ENCODE results near the gene ZNF669. TPM values are rescaled to one million over a fixed set of nuclear protein-coding genes. Genes with fewer than 3 reads are reported as not detected.

The ZNF669 gene
- total RNA-seq, 2 experiments from 2014 or later, result 8.2 to 9.2 TPM

DNA sequence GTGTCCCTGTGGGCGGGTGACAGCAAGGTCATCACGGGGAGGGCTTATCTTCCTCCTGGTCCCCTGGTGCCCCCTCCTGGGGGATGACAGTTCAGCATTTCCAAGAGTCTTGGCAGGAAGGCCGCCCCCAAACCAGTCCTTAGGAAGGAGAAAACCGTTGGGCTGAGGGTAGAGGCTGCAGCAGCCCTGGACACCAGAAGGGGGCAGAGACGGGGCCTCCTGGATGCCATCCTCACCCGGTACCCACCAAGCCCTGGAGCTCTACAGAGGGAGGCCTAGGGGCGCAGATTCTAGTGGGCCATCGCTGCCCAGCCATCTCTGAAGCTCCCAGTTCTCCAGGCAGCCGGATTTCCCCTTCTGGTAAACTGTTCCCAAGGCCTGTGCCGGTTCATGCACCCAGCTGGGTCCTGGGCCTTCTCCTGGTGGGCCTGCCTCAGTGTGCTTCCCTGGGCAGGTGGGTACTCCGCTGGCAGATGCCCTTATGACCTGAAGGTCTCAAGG lies 14.8 kb upstream of the ZNF669 start:
- H3K4me1 Mint-ChIP-seq, result no peaks in the 10 kb centered on the region
- peaks cover 2% of the 10 kb centered on the region for H3K36me3 Mint-ChIP-seq
- no peak overlapping the region for H3K27ac Mint-ChIP-seq
- peak; percentile 68 for ATAC-seq
- CTCF ChIA-PET, result no interaction called here
- no peaks in the 10 kb centered on the region for H3K27me3 Mint-ChIP-seq
- H3K4me3 Mint-ChIP-seq, result no peak overlapping the region
- H3K9me3 Mint-ChIP-seq (ENCODE audit: low read depth), result peaks cover 3% of the 10 kb centered on the region
- DNase-seq, result peak; percentile 52

- Mint-ChIP-seq H3K9me3 (ENCODE audit: low read depth) (no peaks in the 10 kb centered on the region), H3K4me3 (no peak overlapping the region), H3K27ac (no peak overlapping the region), H3K27me3 (peaks cover 20% of the 10 kb centered on the region), H3K4me1 (peaks cover 5% of the 10 kb centered on the region), H3K36me3 (peaks cover 5% of the 10 kb centered on the region)
- DNase-seq (no peak), ATAC-seq (no peak)
- CTCF ChIA-PET, result no interaction called here
Measured at GRCh38 chr1:247115545-247115944, 11.4 kb upstream of the ZNF669 start.

GRCh38 chr1:247115141-247115510 lies 11.0 kb upstream of the ZNF669 start:
- CTCF ChIA-PET, result no interaction called here
- ATAC-seq, result no peak
- peaks cover 6% of the 10 kb centered on the region for H3K4me1 Mint-ChIP-seq
- no peak for DNase-seq
- H3K4me3 Mint-ChIP-seq, result no peak overlapping the region
- no peak overlapping the region for H3K27ac Mint-ChIP-seq
- H3K9me3 Mint-ChIP-seq (ENCODE audit: low read depth), result no peaks in the 10 kb centered on the region
- peaks cover 22% of the 10 kb centered on the region for H3K27me3 Mint-ChIP-seq
- peaks cover 5% of the 10 kb centered on the region for H3K36me3 Mint-ChIP-seq

- ATAC-seq (no peak), DNase-seq (no peak)
- no peak overlapping the region for H3K4me3 Mint-ChIP-seq
- H3K36me3 Mint-ChIP-seq, result peaks cover 5% of the 10 kb centered on the region
- H3K27ac Mint-ChIP-seq, result no peak overlapping the region
- H3K9me3 Mint-ChIP-seq (ENCODE audit: low read depth), result no peaks in the 10 kb centered on the region
- peaks cover 27% of the 10 kb centered on the region for H3K27me3 Mint-ChIP-seq
- peaks cover 6% of the 10 kb centered on the region for H3K4me1 Mint-ChIP-seq
- CTCF ChIA-PET, result no interaction called here
Measured at GRCh38 chr1:247114351-247115140, 10.4 kb upstream of the ZNF669 start.

- Mint-ChIP-seq H3K4me3 (no peak overlapping the region), H3K27me3 (peaks cover 35% of the 10 kb centered on the region), H3K9me3 (ENCODE audit: low read depth) (no peaks in the 10 kb centered on the region), H3K4me1 (peaks cover 6% of the 10 kb centered on the region), H3K36me3 (peaks cover 5% of the 10 kb centered on the region), H3K27ac (no peak overlapping the region)
- DNase-seq (no peak), ATAC-seq (no peak)
- CTCF ChIA-PET, result no interaction called here
Measured at GRCh38 chr1:247113733-247114271, 9.6 kb upstream of the ZNF669 start.

GRCh38 chr1:247113094-247113497 lies 8.9 kb upstream of the ZNF669 start:
- Mint-ChIP-seq H3K27me3 (peaks cover 42% of the 10 kb centered on the region), H3K36me3 (peaks cover 5% of the 10 kb centered on the region), H3K9me3 (ENCODE audit: low read depth) (peaks cover 2% of the 10 kb centered on the region), H3K27ac (no peak overlapping the region), H3K4me1 (peaks cover 6% of the 10 kb centered on the region), H3K4me3 (no peak overlapping the region)
- CTCF ChIA-PET, result no interaction called here
- DNase-seq (no peak), ATAC-seq (no peak)

DNA sequence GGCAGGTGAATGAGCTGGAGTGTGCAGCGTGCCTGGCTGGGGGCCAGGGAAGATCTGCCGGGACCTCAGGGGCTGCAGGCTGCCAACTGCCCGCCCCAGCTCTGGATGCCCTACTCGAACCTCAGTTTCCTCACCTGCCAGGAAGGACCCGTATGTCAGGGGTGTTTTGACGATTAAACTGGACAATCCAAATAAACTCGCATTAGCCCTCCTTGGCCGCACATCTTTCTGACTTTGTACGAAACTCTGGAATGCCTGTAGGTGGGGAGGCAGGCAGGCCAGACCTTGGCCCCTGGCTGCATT lies 8.3 kb upstream of the ZNF669 start:
- no peak overlapping the region for H3K27ac Mint-ChIP-seq

GRCh38 chr1:247111700-247112478 lies 7.7 kb upstream of the ZNF669 start:
- peaks cover 4% of the 10 kb centered on the region for H3K9me3 Mint-ChIP-seq (ENCODE audit: low read depth)
- ATAC-seq (peak; percentile 27), DNase-seq (no peak)
- H3K36me3 Mint-ChIP-seq, result peaks cover 5% of the 10 kb centered on the region
- H3K4me1 Mint-ChIP-seq, result peaks cover 6% of the 10 kb centered on the region
- H3K27me3 Mint-ChIP-seq, result peaks cover 53% of the 10 kb centered on the region
- CTCF ChIA-PET, result no interaction called here
- no peak overlapping the region for H3K4me3 Mint-ChIP-seq
- no peak overlapping the region for H3K27ac Mint-ChIP-seq

More for the DNA sequence above, 8.3 kb upstream of the ZNF669 start:
- Mint-ChIP-seq H3K4me1 (peaks cover 6% of the 10 kb centered on the region), H3K27me3 (peaks cover 48% of the 10 kb centered on the region), H3K36me3 (peaks cover 5% of the 10 kb centered on the region), H3K4me3 (no peak overlapping the region), H3K9me3 (ENCODE audit: low read depth) (peaks cover 3% of the 10 kb centered on the region)
- CTCF ChIA-PET, result no interaction called here
- ATAC-seq (no peak), DNase-seq (no peak)

DNA sequence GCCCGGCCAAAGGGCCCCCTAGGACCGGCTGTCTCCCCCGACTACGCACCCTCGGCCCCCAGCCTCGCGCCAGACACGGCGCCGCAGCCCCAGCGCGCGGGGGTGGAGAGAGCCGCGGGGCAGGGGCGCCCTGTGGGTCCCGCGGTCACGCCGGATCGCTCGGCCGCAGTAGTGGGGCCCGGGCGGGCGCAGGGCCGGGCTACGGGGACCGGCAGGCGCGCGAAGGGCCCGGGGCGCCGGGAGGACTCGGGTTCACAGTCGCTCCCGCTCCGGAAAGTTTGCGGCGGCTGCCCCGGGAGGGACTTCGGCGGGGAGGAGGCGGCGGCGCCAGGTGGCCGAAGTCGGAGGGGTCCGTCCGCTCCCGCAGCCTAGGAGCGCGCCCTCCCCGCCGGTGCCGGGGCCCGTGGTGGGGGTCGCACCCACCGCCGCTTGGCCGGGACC lies 7.1 kb upstream of the ZNF669 start:
- no peak overlapping the region for H3K27ac Mint-ChIP-seq
- H3K4me3 Mint-ChIP-seq, result peak overlapping the region; percentile 54
- peaks cover 6% of the 10 kb centered on the region for H3K4me1 Mint-ChIP-seq
- DNase-seq (no peak), ATAC-seq (peak; percentile 41)
- H3K36me3 Mint-ChIP-seq, result peaks cover 5% of the 10 kb centered on the region
- peaks cover 54% of the 10 kb centered on the region for H3K27me3 Mint-ChIP-seq
- CTCF ChIA-PET, result no interaction called here
- H3K9me3 Mint-ChIP-seq (ENCODE audit: low read depth), result peaks cover 5% of the 10 kb centered on the region

DNA sequence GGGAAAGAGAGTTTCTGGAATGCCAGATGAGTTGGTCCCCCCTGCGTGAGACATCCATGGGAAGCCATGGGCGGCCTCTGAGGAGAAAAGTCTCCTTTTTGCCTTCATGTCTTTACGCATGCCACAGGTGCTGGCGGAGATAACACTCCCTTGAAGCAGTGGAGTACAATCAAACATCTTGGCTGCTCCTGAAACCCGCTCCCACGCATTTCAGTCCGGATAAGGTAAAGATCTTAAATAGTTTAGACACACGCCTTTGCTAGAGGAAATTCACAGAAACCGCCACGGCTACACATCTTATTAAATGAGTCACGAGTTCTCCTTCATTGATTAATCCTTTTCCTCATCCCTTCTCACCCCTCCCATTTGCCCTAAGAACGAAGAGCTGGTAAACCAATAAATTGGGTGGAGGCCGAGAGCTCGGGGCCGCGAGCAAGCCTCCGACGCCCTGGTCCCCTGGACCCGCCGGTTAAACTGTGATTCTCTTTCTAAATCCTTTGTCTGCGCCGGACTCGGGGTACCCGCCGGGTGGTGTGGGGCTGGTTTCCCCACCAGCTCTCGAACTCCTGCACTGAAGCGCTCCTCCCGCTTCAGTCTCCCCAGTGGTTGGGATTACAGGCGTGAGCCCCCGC lies 6.6 kb upstream of the ZNF669 start:
- Mint-ChIP-seq H3K9me3 (ENCODE audit: low read depth) (peaks cover 6% of the 10 kb centered on the region), H3K4me1 (peaks cover 6% of the 10 kb centered on the region), H3K27me3 (peaks cover 57% of the 10 kb centered on the region), H3K27ac (peak overlapping the region; percentile 45), H3K4me3 (peak overlapping the region; percentile 54), H3K36me3 (peaks cover 5% of the 10 kb centered on the region)
- ATAC-seq (peak; percentile 25), DNase-seq (no peak)
- CTCF ChIA-PET, result no interaction called here

DNA sequence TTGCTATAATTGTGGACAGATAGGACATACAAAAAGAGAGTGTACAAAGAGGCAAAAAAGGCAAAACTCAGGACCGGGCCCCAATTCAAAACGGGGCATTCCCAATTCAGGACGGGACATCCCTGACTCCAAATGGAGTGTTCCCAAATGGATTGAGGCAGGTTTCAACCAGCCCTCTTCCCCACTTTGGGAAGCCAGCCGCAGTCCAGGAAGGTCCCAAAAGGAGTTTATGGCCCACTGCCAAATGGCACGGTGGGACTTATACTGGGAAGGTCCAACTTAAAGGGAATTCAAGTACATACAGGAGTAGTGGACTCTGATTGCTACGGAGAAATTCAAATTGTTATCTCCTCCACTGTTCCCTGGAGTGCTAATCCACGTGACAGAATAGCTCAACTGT lies 3.5 kb upstream of the ZNF669 start:
- peaks cover 9% of the 10 kb centered on the region for H3K9me3 Mint-ChIP-seq (ENCODE audit: low read depth)
- DNase-seq (no peak), ATAC-seq (no peak)
- H3K27me3 Mint-ChIP-seq, result peaks cover 47% of the 10 kb centered on the region
- no peak overlapping the region for H3K4me3 Mint-ChIP-seq
- peaks cover 14% of the 10 kb centered on the region for H3K36me3 Mint-ChIP-seq
- H3K27ac Mint-ChIP-seq, result no peak overlapping the region
- peaks cover 16% of the 10 kb centered on the region for H3K4me1 Mint-ChIP-seq
- CTCF ChIA-PET, result interaction anchor here (0.6 kb wide), 1 partner anchor 199 kb away, joined by 3 read pairs; no protein-coding TSS in a partner anchor

GRCh38 chr1:247105966-247106365 lies 1.8 kb upstream of the ZNF669 start:
- CTCF ChIA-PET, result no interaction called here
- Mint-ChIP-seq H3K9me3 (ENCODE audit: low read depth) (peaks cover 21% of the 10 kb centered on the region), H3K27ac (no peak overlapping the region)

DNA sequence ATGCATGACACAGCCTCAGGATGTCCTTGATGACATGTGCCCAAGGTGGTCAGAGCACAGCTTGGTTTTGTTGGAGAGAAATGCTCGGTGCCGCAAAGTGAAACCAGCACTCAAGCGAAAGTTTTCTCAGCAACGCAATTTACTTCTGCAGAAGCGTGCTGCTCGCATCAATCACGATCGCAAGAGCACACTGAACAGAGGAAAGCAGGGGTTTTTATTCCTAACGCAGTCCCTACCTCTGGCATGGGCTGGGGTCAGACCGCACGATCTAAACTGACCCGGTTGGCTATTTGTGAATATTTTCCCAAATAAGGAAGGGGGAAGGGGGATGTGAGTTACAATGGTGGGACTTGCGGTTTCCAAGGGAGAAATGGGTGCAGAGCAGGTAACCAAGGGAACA lies 809 bp upstream of the ZNF669 start:
- peaks cover 15% of the 10 kb centered on the region for H3K4me1 Mint-ChIP-seq
- H3K36me3 Mint-ChIP-seq, result peaks cover 37% of the 10 kb centered on the region
- ATAC-seq (no peak), DNase-seq (no peak)
- peaks cover 29% of the 10 kb centered on the region for H3K9me3 Mint-ChIP-seq (ENCODE audit: low read depth)
- peaks cover 34% of the 10 kb centered on the region for H3K27me3 Mint-ChIP-seq
- H3K4me3 Mint-ChIP-seq, result no peak overlapping the region
- H3K27ac Mint-ChIP-seq, result no peak overlapping the region
- CTCF ChIA-PET, result no interaction called here

More at GRCh38 chr1:247105966-247106365, 1.8 kb upstream of the ZNF669 start:
- peaks cover 41% of the 10 kb centered on the region for H3K27me3 Mint-ChIP-seq
- ATAC-seq (no peak), DNase-seq (no peak)
- peaks cover 31% of the 10 kb centered on the region for H3K36me3 Mint-ChIP-seq
- H3K4me1 Mint-ChIP-seq, result peaks cover 20% of the 10 kb centered on the region
- no peak overlapping the region for H3K4me3 Mint-ChIP-seq
